IMR-90 (cell line): ENCODE data around the gene HHATL.

Experiments used
- BHLHE40 ChIP-seq: fragments of 150-350 bp; IDR thresholded peaks from 2 replicates; pipeline ENCODE4 v1.6.1; 2016; ENCODE audit warnings: mild to moderate bottlenecking, low read depth, low read length
- CTCF ChIP-seq: conservative IDR thresholded peaks from 2 replicates; pipeline ENCODE4 v1.5.1; 2012; ENCODE audit warnings: mild to moderate bottlenecking, low read depth, low read length, improper control_type of control experiment
- POLR2A ChIP-seq: IDR thresholded peaks from 2 replicates; pipeline ENCODE4 v1.6.1; 2012; ENCODE audit warnings: mild to moderate bottlenecking, low read depth, low read length
- RFX5 ChIP-seq: IDR thresholded peaks from 2 replicates; pipeline ENCODE4 v1.8.0; 2012; ENCODE audit warnings: low read depth, mild to moderate bottlenecking, low read length, moderate library complexity

GRCh38 chr3:42701371-42702065, 1.1 kb downstream of the HHATL start:
- no peak for TF ChIP-seq POLR2A
- TF ChIP-seq BHLHE40, result no peak
- TF ChIP-seq CTCF, result no peak
- no peak for TF ChIP-seq RFX5
